Fibroblast of lung (primary cell): ENCODE measurements around the gene GAS2L1. TPM values are rescaled to one million over a fixed set of nuclear protein-coding genes. Genes with fewer than 3 reads are reported as not detected.

Experiments used
- DNase-seq, 2 donors: peaks; one replicate each; pipeline versions ENCODE4 v3.0.0 to v3.0.0-alpha.2; 2010; ENCODE audit warnings: low read depth in 2 of 2
- H2AFZ ChIP-seq: 2 replicates; pipeline ENCODE4 v1.5.1; 2012; ENCODE audit warnings: low read length, control low read depth, inconsistent platforms
- H3K27ac ChIP-seq: 2 replicates; pipeline ENCODE4 v1.5.1; 2011; ENCODE audit warnings: low read length, control low read depth; ENCODE audit not compliant: insufficient read depth
- H3K27me3 ChIP-seq: 2 replicates; pipeline ENCODE4 v1.5.1; 2011; ENCODE audit warnings: mild to moderate bottlenecking, low read length; ENCODE audit not compliant: control insufficient read depth, insufficient read depth
- H3K36me3 ChIP-seq: 2 replicates; pipeline ENCODE4 v1.5.1; 2011; ENCODE audit warnings: low read length; ENCODE audit not compliant: control insufficient read depth, insufficient read depth
- H3K4me1 ChIP-seq: 2 replicates; pipeline ENCODE4 v1.5.1; 2011; ENCODE audit warnings: low read length; ENCODE audit not compliant: control insufficient read depth, insufficient read depth; ENCODE audit errors: extremely low read depth
- H3K4me2 ChIP-seq: 2 replicates; pipeline ENCODE4 v1.5.1; 2011; ENCODE audit warnings: low read length, control low read depth; ENCODE audit not compliant: insufficient read depth; ENCODE audit errors: extremely low read depth
- H3K4me3 ChIP-seq, 4 experiments: fragments of 200-600 bp in 1 of 4; sonication (generic) in 1 of 4; replicated peaks in 1 of 4; 2 replicates each; pipeline ENCODE4 v1.5.1; 2011 to 2016; ENCODE audit warnings: low read length in 4 of 4, low read depth in 3 of 4, mild to moderate bottlenecking in 3 of 4, control low read depth in 2 of 4, inconsistent platforms in 1 of 4, mixed read lengths in 1 of 4; ENCODE audit not compliant: insufficient read depth in 1 of 4; ENCODE audit errors: control extremely low read depth in 1 of 4
- H3K79me2 ChIP-seq: 2 replicates; pipeline ENCODE4 v1.5.1; 2012; ENCODE audit warnings: mild to moderate bottlenecking, low read length, inconsistent platforms; ENCODE audit not compliant: control insufficient read depth, insufficient read depth
- H3K9ac ChIP-seq: 2 replicates; pipeline ENCODE4 v1.5.1; 2011; ENCODE audit warnings: mild to moderate bottlenecking, low read length, control low read depth; ENCODE audit not compliant: insufficient read depth
- H3K9me3 ChIP-seq: 2 replicates; pipeline ENCODE4 v1.5.1; 2012; ENCODE audit warnings: low read depth, low read length; ENCODE audit not compliant: control insufficient read depth, insufficient read depth
- H4K20me1 ChIP-seq: 2 replicates; pipeline ENCODE4 v1.5.1; 2011; ENCODE audit warnings: low read length; ENCODE audit not compliant: control insufficient read depth, insufficient read depth; ENCODE audit errors: extremely low read depth
- EZH2 ChIP-seq: IDR thresholded peaks from 2 replicates; pipeline ENCODE4 v1.5.1; 2012; ENCODE audit warnings: low read length, control low read depth, mild to moderate bottlenecking; ENCODE audit errors: missing control alignments
- polyA plus RNA-seq, 2 donors: library from polyadenylated mRNA; depleted of rRNA in 1 of 2; stranded (reverse) in 1 of 2; unstranded in 1 of 2; fragments of >200 nt; gene quantifications; 2 replicates each; pipeline ENCODE4 v1.2.1, GENCODE V29; 2011 to 2012; ENCODE audit warnings: missing spikeins in 1 of 2
- total RNA-seq: library from RNA; depleted of rRNA; stranded (reverse); fragments of >200 nt; gene quantifications from 2 replicates; pipeline ENCODE4 v1.2.1, GENCODE V29; 2014
- TF ChIP-seq, protein P1 (sequence below), 2 donors: IDR thresholded peaks in 1 of 2; conservative IDR thresholded peaks in 1 of 2; 1 replicate in 1 of 2; 2 replicates in 1 of 2; pipeline ENCODE4 v1.5.1; 2011 to 2012; ENCODE audit warnings: low read length in 2 of 2, control low read depth in 1 of 2, inconsistent platforms in 1 of 2, low read depth in 1 of 2, mild to moderate bottlenecking in 1 of 2

The GAS2L1 gene
- total and polyA plus RNA-seq, 2 donors (not counting 1 experiment from before 2014, with no cell fraction given) = 5.4 to 8.9 TPM

DNA sequence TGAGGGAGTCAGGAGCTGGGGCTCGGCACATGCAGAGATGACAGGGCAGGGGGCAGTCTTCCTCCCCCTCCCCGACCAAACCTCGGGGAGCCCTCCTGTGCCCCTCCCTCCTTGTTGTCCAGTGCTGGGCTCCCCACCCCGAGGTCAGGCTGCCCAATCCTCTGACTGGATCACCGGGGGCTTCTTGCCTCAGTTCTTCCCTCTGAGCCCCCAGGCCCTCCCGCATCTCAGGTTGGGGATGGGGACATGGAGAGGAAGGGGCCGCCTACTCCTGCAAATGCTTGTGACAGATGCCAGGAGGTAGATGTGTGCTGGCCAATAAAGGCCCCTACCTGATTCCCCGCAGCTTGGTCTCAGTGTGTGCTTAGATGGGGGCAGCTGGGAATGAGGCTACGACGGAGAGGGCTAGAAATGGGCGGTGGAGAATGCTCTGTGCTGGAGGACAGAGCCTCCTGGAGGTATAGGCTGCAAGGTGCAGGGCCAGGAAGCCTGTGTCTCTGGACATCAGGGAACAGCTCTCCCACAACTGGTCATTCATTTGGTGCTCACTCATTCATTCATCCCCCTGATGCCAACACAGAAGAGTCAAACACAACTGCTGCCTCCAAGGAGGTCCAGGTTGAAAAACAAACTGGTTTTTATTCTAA lies 47.1 kb upstream of the GAS2L1 start:
- no peaks in the 10 kb centered on the region for H3K79me2 ChIP-seq
- H3K4me2 ChIP-seq = no peak overlapping the region
- H3K9me3 ChIP-seq = no peaks in the 10 kb centered on the region
- no peak overlapping the region for H2AFZ ChIP-seq
- no peak overlapping the region for H3K4me3 ChIP-seq
- no peak overlapping the region for H3K9ac ChIP-seq
- no peak for DNase-seq
- H3K4me1 ChIP-seq = no peaks in the 10 kb centered on the region
- H3K36me3 ChIP-seq = peaks cover 5% of the 10 kb centered on the region
- H3K27me3 ChIP-seq = no peaks in the 10 kb centered on the region
- no peak overlapping the region for H3K27ac ChIP-seq
- TF ChIP-seq EZH2 = no peak
- TF ChIP-seq, protein P1, sequence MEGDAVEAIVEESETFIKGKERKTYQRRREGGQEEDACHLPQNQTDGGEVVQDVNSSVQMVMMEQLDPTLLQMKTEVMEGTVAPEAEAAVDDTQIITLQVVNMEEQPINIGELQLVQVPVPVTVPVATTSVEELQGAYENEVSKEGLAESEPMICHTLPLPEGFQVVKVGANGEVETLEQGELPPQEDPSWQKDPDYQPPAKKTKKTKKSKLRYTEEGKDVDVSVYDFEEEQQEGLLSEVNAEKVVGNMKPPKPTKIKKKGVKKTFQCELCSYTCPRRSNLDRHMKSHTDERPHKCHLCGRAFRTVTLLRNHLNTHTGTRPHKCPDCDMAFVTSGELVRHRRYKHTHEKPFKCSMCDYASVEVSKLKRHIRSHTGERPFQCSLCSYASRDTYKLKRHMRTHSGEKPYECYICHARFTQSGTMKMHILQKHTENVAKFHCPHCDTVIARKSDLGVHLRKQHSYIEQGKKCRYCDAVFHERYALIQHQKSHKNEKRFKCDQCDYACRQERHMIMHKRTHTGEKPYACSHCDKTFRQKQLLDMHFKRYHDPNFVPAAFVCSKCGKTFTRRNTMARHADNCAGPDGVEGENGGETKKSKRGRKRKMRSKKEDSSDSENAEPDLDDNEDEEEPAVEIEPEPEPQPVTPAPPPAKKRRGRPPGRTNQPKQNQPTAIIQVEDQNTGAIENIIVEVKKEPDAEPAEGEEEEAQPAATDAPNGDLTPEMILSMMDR (conservative IDR thresholded peaks at IDR 0.05 in 1 of 2, IDR thresholded peaks at IDR 0.05 in 1 of 2; ENCODE audit: low read depth in 1 of 2, low read length in 2 of 2) = no peak
- no peaks in the 10 kb centered on the region for H4K20me1 ChIP-seq

DNA sequence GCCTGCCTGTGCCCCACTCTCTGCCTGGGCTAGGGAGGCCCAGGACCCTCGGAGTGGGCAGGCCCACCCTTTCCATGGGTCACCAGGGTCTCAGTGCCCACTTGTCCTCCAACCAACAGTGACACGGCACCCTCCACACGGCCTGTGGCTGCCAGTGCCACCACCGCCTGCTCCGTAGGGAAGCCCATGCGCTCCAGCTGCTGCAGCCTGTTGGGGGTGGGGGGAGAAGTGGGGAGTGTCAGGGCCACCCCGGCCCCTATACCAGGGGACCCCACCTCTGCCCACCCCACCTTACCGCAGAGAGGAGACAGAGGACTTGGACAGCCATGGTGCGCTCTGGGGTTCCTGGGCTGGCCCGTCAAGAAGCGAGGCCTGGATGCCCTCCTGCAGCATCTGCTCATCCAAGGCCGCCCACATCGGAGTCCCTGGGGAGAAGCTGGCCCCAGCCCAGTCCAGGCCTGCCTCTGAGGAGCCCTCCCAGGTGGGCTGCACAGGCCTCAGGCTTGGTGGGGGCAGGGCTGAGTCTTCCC lies 46.4 kb upstream of the GAS2L1 start:
- no peak overlapping the region for H2AFZ ChIP-seq
- H3K36me3 ChIP-seq = peaks cover 6% of the 10 kb centered on the region
- no peak overlapping the region for H3K9ac ChIP-seq
- DNase-seq = no peak
- H4K20me1 ChIP-seq = no peaks in the 10 kb centered on the region
- no peak overlapping the region for H3K4me3 ChIP-seq
- TF ChIP-seq EZH2 = no peak
- TF ChIP-seq, protein P1 (conservative IDR thresholded peaks at IDR 0.05 in 1 of 2, IDR thresholded peaks at IDR 0.05 in 1 of 2; ENCODE audit: low read depth in 1 of 2, low read length in 2 of 2) = no peak
- no peak overlapping the region for H3K4me2 ChIP-seq
- H3K4me1 ChIP-seq = no peaks in the 10 kb centered on the region
- H3K79me2 ChIP-seq = no peaks in the 10 kb centered on the region
- no peaks in the 10 kb centered on the region for H3K27me3 ChIP-seq
- no peak overlapping the region for H3K27ac ChIP-seq
- H3K9me3 ChIP-seq = no peaks in the 10 kb centered on the region

DNA sequence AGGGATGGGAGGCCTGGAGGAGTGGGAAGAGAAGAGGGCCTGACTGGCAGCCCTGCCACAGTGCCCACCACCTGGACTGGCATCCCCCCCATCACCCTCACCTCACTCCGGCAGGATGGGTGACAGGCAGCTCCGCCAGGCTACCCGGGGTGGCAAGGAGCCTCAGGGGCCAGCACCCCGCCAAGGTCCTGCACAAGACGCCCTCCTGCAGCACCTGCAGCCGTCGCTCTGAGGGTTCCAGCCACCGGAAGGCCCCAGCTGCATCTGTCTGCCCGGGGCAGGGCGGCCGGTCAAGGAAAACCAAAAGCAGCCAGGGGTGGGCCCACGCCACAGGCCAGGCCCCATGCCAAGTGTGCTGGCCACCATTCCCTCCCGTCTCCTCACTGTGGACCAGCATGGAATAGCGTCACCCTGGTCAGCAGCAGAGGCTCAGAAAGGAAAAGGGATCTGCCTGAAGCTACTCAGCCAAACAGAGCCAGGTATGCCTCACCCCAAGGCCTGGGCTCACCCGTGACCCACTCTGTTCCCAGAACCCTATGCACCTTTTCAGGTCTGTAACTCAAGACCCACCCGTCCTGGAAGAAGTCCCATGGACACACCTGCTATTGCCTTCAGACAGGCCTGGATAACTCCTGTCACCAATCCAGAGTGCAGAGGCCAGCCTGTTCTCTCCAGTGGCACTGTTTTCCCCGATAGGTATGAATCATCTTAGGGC lies 45.7 kb upstream of the GAS2L1 start:
- Histone ChIP-seq H3K4me2 (no peak overlapping the region), H3K9me3 (no peaks in the 10 kb centered on the region), H3K27me3 (no peaks in the 10 kb centered on the region), H3K36me3 (peaks cover 10% of the 10 kb centered on the region), H3K9ac (no peak overlapping the region), H2AFZ (no peak overlapping the region), H3K27ac (no peak overlapping the region), H3K79me2 (no peaks in the 10 kb centered on the region), H3K4me3 (no peak overlapping the region), H4K20me1 (no peaks in the 10 kb centered on the region), H3K4me1 (peaks cover 1% of the 10 kb centered on the region)
- TF ChIP-seq, protein P1 (conservative IDR thresholded peaks at IDR 0.05 in 1 of 2, IDR thresholded peaks at IDR 0.05 in 1 of 2; ENCODE audit: low read depth in 1 of 2, low read length in 2 of 2) = no peak
- TF ChIP-seq EZH2 = no peak
- no peak for DNase-seq
